Ishikawa (cell line): ENCODE measurements around the gene IDI2.

Experiments
- EGR1 ChIP-seq: IDR thresholded peaks from 2 replicates; pipeline ENCODE4 v1.6.1; 2012
- RAD21 ChIP-seq: IDR thresholded peaks from 2 replicates; pipeline ENCODE4 v1.6.1; 2012; ENCODE audit warnings: low read depth
- REST ChIP-seq: IDR thresholded peaks from 2 replicates; pipeline ENCODE4 v1.6.1; 2012; ENCODE audit warnings: low read depth, mild to moderate bottlenecking
- TCF12 ChIP-seq: IDR thresholded peaks from 2 replicates; pipeline ENCODE4 v1.6.1; 2012; ENCODE audit warnings: low read depth
- YY1 ChIP-seq: IDR thresholded peaks from 2 replicates; pipeline ENCODE4 v1.6.1; 2012; ENCODE audit warnings: low read depth

GRCh38 chr10:1048349-1048731, 22.7 kb upstream of the IDI2 start:
- TF ChIP-seq RAD21: no peak
- no peak for TF ChIP-seq REST
- no peak for TF ChIP-seq TCF12
- no peak for TF ChIP-seq YY1
- TF ChIP-seq EGR1: no peak
